Mucosa of descending colon (tissue), 3 donors: Measurements from ENCODE around the gene NRIP3. TPM values are rescaled to one million over a fixed set of nuclear protein-coding genes. Genes with fewer than 3 reads are reported as not detected.
"Not testable (repeated sequence)": the region's sequence is repeated elsewhere in the genome, so short reads cannot be mapped to it uniquely, and the experiment has no call there.

Experiments
- ATAC-seq: fragments of 200-7000 bp; cut with Tn5 transposase; one replicate; pipeline ENCODE4 v1.9.1; 2020; ENCODE audit warnings: mild to moderate bottlenecking, moderate library complexity
- DNase-seq, 3 donors: peaks; one replicate each; pipeline ENCODE4 v3.0.0-alpha.2; 2020
- H3K36me3 ChIP-seq: fragments of 200-600 bp; one replicate; pipeline ENCODE4 v1.8.0; 2021; ENCODE audit warnings: low read depth, mild to moderate bottlenecking
- H3K4me1 ChIP-seq: fragments of 200-600 bp; one replicate; pipeline ENCODE4 v1.8.0; 2021; ENCODE audit warnings: low read depth, mild to moderate bottlenecking
- H3K4me3 ChIP-seq: fragments of 200-600 bp; one replicate; pipeline ENCODE4 v1.8.0; 2021; ENCODE audit warnings: mild to moderate bottlenecking
- H3K9me3 ChIP-seq: fragments of 200-600 bp; one replicate; pipeline ENCODE4 v1.8.0; 2021; ENCODE audit warnings: mild to moderate bottlenecking
- CTCF ChIP-seq: fragments of 200-600 bp; IDR thresholded peaks from one replicate; pipeline ENCODE4 v1.8.0; 2022; ENCODE audit warnings: antibody characterized with exemption, mild to moderate bottlenecking
- intact Hi-C, 2 donors: fragments of 100-400 bp; cut with DNase I in 1 of 2; cut with micrococcal nuclease in 1 of 2; formaldehyde crosslinking; loops; one replicate each; pipeline versions ENCODE4 v1.11.0 to v1.11.1; 2022; cut with DNase I, micrococcal nuclease
- total RNA-seq, 3 donors: library from RNA; stranded (reverse); fragmentation: NEBNext Ultra II Directional in 2 of 3; extraction: Animal tissue kit (Norgen Biotek cat#: 25700) in 2 of 3; gene quantifications; one replicate each; pipeline versions ENCODE4 v1.2.1 to v1.2.4, GENCODE V29; 2021 to 2023
- donor health status: DM: no; HTN: no; CAD: no; lungs with moderate emphysema.
- donor health status: DM: no; HTN: no; CAD: no.
- donor health status: DM: no; HTN: yes; CAD: no.

NRIP3 gene
- total RNA-seq, 3 donors from 2014 or later: 0.20 to 1.6 (median 0.63) TPM

DNA sequence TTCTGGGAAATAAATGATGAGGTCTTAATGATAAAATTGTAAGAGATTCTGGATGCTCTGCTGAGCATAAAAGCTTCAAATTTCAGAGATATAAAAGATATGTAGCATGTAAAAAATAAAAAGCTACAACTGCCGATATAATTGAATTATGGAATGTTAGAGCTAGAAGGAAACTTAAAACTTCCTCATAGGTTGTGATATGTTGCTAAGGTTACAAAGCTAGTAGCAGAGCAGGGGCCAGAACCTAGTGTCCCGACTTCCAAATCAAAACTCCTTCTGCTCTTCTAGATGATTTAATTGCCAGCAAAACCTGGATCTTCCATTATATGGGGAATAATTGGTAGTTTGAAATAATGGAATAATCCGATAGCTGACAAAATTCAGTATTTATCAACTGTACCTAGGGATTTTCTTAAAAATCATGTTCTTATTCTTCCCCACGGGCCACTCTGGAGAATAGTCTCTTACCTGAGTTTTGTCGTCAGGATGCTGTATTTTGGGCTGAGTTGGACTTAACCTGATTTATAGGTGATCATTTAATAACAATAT is 61.2 kb downstream of the NRIP3 start, which contains the start of gene ASCL3:
ASCL3 (minus strand) TSS at position 499 of the 549 bp plus-strand sequence. CDS start 4,855 bp downstream, outside the sequence.
- no peak for DNase-seq
- H3K4me3 ChIP-seq: no peak within 1 kb of the TSS
- H3K9me3 ChIP-seq: no peaks in the 10 kb centered on the region
- intact Hi-C loops: no loop called here
- no peaks in the 10 kb centered on the region for H3K36me3 ChIP-seq
- no peak for ATAC-seq
- no peaks in the 10 kb centered on the region for H3K4me1 ChIP-seq
- TF ChIP-seq CTCF: no peak

GRCh38 chr11:8941341-8942103 is 62.3 kb downstream of the NRIP3 start:
- no peak for ATAC-seq
- H3K9me3 ChIP-seq: no peaks in the 10 kb centered on the region
- H3K4me1 ChIP-seq: no peaks in the 10 kb centered on the region
- H3K4me3 ChIP-seq: no peak overlapping the region
- no peaks in the 10 kb centered on the region for H3K36me3 ChIP-seq
- DNase-seq: no peak
- intact Hi-C loops: no loop called here
- no peak for TF ChIP-seq CTCF

GRCh38 chr11:8937659-8938058 is 66.1 kb downstream of the NRIP3 start:
- Histone ChIP-seq H3K4me1 (no peaks in the 10 kb centered on the region), H3K36me3 (no peaks in the 10 kb centered on the region), H3K4me3 (no peak overlapping the region), H3K9me3 (no peaks in the 10 kb centered on the region)
- TF ChIP-seq CTCF: no peak
- ATAC-seq: no peak
- DNase-seq: no peak
- intact Hi-C loops: no loop called here

DNA sequence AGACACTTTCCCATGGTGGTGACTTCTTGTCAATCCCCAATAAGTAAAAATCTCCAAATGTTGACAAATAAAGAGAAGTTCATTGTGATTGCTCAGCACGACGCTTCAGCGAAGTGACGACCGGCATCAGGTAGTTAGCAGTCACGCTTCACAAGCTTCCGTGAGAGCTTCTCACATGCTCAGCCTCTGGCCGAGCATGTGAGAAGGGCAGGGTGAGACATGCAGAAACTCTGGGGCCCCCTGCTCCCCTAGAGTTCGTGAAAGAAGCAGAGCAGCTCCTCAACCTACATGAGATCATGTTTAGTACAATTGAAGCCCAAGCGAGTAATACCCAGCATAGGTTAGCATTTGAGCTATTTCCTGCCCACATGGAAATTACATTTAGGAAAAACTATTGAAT is 66.6 kb downstream of the NRIP3 start:
- intact Hi-C loops: no loop called here
- Histone ChIP-seq H3K4me1 (no peaks in the 10 kb centered on the region), H3K36me3 (no peaks in the 10 kb centered on the region), H3K9me3 (no peaks in the 10 kb centered on the region), H3K4me3 (no peak overlapping the region)
- no peak for TF ChIP-seq CTCF
- ATAC-seq (no peak), DNase-seq (no peak)

GRCh38 chr11:8935789-8936188 is 68.0 kb downstream of the NRIP3 start:
- H3K9me3 ChIP-seq, H3K4me1 ChIP-seq, H3K36me3 ChIP-seq, ATAC-seq, intact Hi-C loops, DNase-seq, H3K4me3 ChIP-seq: not testable (repeated sequence)

- DNase-seq (no peak), ATAC-seq (no peak)
- intact Hi-C loops: no loop called here
Observed at GRCh38 chr11:8934742-8935488, 68.9 kb downstream of the NRIP3 start.

More at GRCh38 chr11:8934742-8935488, 68.9 kb downstream of the NRIP3 start:
- Histone ChIP-seq H3K9me3 (no peaks in the 10 kb centered on the region), H3K4me1 (no peaks in the 10 kb centered on the region), H3K36me3 (no peaks in the 10 kb centered on the region), H3K4me3 (no peak overlapping the region)
- TF ChIP-seq CTCF: no peak
